GM11168 (cell line): Measurements from ENCODE around the gene ESPL1.
"Not testable (repeated sequence)": the region's sequence is repeated elsewhere in the genome, so short reads cannot be mapped to it uniquely, and the experiment has no call there.

ENCODE experiments used
- in situ Hi-C: fragments of 300-500 bp; cut with MboI; formaldehyde crosslinking; loops from one replicate; pipeline ENCODE4 v1.12.0; 2022; ENCODE audit warnings: low sequenced_read_pairs; ENCODE audit not compliant: unreplicated experiment

The ESPL1 gene

DNA sequence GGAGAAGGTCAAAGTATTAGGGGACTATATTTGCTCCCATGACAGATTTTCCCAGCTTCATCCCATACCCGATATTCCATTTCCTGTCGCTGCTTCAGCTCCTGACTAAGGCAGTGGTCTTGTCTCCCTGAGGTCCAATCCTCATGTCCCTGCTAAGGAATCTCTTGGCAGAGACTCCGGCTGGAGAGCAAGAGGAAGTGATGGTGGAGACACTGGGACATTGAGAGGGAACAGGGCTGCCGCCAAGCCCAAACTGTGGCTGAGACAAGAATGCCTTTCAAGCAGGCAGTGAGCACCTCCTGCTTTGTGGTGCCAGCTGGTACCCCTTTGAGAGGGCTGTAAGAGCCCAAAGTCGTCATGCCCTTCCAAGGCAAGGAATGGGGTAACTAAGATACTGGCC is 62.6 kb downstream of the ESPL1 start:
- in situ Hi-C loops, result no loop called here

DNA sequence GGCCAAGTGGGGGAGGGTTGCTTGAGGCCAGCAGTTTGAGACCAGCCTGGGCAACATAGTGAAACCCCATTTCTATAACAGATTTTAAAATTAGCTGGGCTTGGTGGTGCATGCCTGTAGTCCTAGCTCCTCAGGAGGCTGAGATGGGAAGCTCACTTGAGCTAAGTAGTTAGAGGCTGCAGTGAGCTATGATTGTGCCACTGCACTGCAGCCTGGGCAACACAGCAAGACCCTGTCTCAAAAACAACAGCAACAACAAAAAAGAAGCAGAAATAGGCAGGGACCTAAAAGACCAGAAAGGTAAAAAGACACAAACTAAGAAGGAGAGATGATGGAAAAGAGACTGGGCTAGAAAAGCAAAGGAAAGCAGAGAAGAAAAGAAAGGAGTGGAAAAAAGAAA is 64.2 kb downstream of the ESPL1 start:
- in situ Hi-C loops, result not testable (repeated sequence)

DNA sequence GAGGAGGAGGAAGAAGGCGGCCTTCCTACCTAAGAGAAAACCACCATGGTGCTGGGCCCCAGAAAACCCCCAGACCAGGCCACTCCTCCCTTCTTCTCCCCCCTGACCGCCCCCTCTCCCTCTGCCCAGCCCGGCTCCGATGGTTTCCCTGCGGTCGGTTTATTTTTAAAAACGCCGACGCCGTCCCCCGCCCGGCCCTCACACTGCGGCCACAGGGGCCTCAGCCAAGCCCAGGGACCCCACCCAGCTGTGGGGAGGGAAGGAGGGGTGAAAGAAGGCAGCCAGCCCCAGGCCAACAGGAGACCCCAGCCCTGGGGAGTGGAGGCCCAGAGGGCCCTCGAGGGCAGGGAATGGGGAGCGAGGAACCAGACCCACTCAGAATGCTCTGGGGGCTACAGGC is 64.6 kb downstream of the ESPL1 start:
- in situ Hi-C loops, result no loop called here

DNA sequence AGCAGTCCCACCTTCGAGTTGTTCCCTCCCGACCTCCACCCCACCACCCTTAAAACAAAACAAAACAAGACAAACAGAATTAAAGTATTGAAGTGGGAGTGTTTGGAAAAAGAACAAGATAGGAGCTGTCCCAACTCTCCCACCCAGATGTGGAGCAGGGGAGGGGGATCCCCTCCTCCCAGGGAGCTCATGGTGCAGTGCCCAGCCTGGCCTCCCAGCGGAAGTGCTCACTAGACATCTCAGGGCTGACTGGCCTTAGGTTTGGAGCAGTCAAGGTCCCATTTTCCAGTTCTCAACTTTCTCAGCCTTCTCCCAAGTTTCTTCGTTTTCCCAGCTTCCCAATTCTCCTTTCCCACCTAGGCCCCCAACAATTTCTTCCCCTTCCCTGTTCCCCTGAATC is 65.2 kb downstream of the ESPL1 start:
- in situ Hi-C loops, result no loop called here

- in situ Hi-C loops, result no loop called here
These were observed 65.7 kb downstream of the ESPL1 start for GRCh38 chr12:53333845-53334244.

- in situ Hi-C loops, result no loop called here
These were observed 66.7 kb downstream of the ESPL1 start for GRCh38 chr12:53334822-53335221.

GRCh38 chr12:53336181-53336681 is 68.1 kb downstream of the ESPL1 start, which contains the start of gene SP7:
Gene SP7, minus strand, starts transcription at chr12:53336354. Its CDS starts 708 bp downstream, at chr12:53335646.
- in situ Hi-C loops, result no loop called here

DNA sequence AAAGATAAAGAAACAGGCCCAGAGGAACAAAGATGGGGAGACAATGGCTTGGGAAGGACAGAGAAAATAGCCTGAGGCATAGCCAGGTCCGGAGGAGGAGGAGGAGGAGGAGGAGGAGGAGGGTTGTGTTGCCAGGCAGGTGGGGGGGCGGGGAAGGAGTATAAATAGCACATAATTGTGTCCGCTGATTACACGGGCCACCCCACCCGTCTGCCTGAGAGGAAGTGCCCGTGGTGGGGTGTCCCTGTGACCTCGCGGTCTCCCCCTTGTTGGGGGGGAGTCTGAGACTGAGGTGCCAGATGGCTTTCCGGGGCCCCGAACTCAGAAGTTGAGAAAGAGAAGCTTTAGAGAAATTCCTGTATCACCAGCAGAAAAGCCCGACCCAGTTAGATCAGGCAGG is 69.9 kb downstream of the ESPL1 start:
- in situ Hi-C loops, result no loop called here

DNA sequence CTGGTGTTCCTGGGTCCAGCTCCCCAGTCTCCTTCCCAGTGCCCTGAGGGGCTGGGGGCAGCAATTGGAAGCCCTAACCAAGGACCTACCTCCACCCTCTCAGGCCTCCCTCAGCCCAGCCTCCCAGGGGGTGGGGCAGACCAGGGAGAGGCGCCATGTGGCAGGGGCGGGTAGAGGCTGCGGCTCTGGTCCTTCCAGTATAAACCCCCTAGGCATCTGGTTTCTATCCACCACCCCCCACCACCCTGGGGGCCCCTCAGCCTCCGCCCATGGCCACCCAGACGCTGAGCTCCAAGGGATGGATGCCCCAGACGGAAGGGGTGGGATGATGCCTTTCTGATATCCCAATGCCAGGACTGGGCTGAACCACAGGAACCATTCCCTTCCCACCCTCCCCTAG is 70.8 kb downstream of the ESPL1 start:
- in situ Hi-C loops, result no loop called here

DNA sequence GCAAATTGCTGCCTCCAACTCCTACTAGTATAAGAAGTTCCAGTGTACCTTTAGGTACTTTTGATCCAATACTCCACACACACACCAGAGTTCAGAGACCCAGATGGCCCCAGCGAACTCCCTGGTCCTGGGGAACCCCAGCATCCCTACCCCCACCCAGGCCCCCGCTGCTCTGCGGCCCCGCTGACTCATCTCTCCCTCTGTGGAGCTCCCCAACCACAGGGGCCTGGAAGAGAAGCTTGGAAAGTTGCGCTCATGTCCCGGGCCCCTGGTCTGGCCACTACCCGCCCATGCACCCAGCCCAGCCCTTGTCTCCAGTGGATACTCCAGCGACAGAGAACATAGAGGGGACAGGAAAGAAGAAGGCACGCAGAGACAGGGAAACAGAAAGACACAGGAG is 72.3 kb downstream of the ESPL1 start:
- in situ Hi-C loops, result no loop called here
